ENCODE results near the gene TNN.
"Not testable (repeated sequence)": the region's sequence is repeated elsewhere in the genome, so short reads cannot be mapped to it uniquely, and the experiment has no call there.

TNN gene

GRCh38 chr1:175072099-175072951, 4.7 kb downstream of the TNN start:
- no peak for DNase-seq

GRCh38 chr1:175073061-175073460, 5.4 kb downstream of the TNN start:
- no peak for DNase-seq

- no peak for DNase-seq
Measured at GRCh38 chr1:175073633-175074032, 6.0 kb downstream of the TNN start.

GRCh38 chr1:175075572-175076568, 8.2 kb downstream of the TNN start:
- DNase-seq = no peak

GRCh38 chr1:175077356-175078030, 9.9 kb downstream of the TNN start:
- no peak for DNase-seq

- DNase-seq = no peak
Measured at GRCh38 chr1:175078629-175079028, 11.0 kb downstream of the TNN start.

GRCh38 chr1:175079338-175079737, 11.7 kb downstream of the TNN start:
- no peak for DNase-seq

- DNase-seq = no peak
Measured at GRCh38 chr1:175080030-175080429, 12.4 kb downstream of the TNN start.

GRCh38 chr1:175081983-175082382, 14.3 kb downstream of the TNN start:
- DNase-seq = no peak

GRCh38 chr1:175088525-175088951, 20.9 kb downstream of the TNN start:
- no peak for DNase-seq

- no peak for DNase-seq
Measured at GRCh38 chr1:175089136-175089718, 21.6 kb downstream of the TNN start.

- DNase-seq = no peak
Measured at GRCh38 chr1:175090780-175091179, 23.1 kb downstream of the TNN start.

- no peak for DNase-seq
Measured at GRCh38 chr1:175094626-175095025, 27.0 kb downstream of the TNN start.

- DNase-seq = no peak
Measured at GRCh38 chr1:175095069-175095468, 27.4 kb downstream of the TNN start.

GRCh38 chr1:175095978-175096607, 28.5 kb downstream of the TNN start:
- no peak for DNase-seq

- DNase-seq = no peak
Measured at GRCh38 chr1:175097361-175097760, 29.7 kb downstream of the TNN start.

GRCh38 chr1:175099916-175100315, 32.3 kb downstream of the TNN start:
- DNase-seq = no peak

- not testable (repeated sequence) for DNase-seq
Measured at GRCh38 chr1:175102166-175102565, 34.5 kb downstream of the TNN start.

GRCh38 chr1:175106536-175106935, 38.9 kb downstream of the TNN start:
- not testable (repeated sequence) for DNase-seq

GRCh38 chr1:175108331-175108820, 40.7 kb downstream of the TNN start:
- not testable (repeated sequence) for DNase-seq

GRCh38 chr1:175114996-175115395, 47.4 kb downstream of the TNN start:
- DNase-seq = no peak
